Mesenchymal stem cell (in vitro differentiated cells and primary cell): ENCODE data around the gene SLC38A4.
A peak's percentile ranks its signal among the peaks of the same experiment; 100 is the strongest.

Source experiments
- DNase-seq: peaks from one replicate; pipeline ENCODE4 v3.0.0-alpha.2; 2013
- H2AFZ ChIP-seq: one replicate; pipeline ENCODE4 v1.6.1; 2013; ENCODE audit warnings: low read depth, mild to moderate bottlenecking, control low read depth, inconsistent platforms, low read length, moderate library complexity
- H2AK5ac ChIP-seq: 2 replicates; pipeline ENCODE4 v1.6.1; 2013; ENCODE audit warnings: low read length, moderate library complexity, mild to moderate bottlenecking, inconsistent platforms; ENCODE audit not compliant: severe bottlenecking
- H2BK120ac ChIP-seq: one replicate; pipeline ENCODE4 v1.6.1; 2013; ENCODE audit warnings: low read depth, mild to moderate bottlenecking, inconsistent platforms, low read length, moderate library complexity
- H2BK12ac ChIP-seq, 2 experiments: one replicate each; pipeline ENCODE4 v1.6.1; 2013; ENCODE audit warnings: inconsistent platforms in 2 of 2, low read length in 2 of 2, mild to moderate bottlenecking in 2 of 2, moderate library complexity in 2 of 2, control low read depth in 1 of 2
- H2BK15ac ChIP-seq: one replicate; pipeline ENCODE4 v1.6.1; 2013; ENCODE audit warnings: mild to moderate bottlenecking, low read depth, inconsistent platforms; ENCODE audit not compliant: poor library complexity, severe bottlenecking
- H2BK5ac ChIP-seq: 2 replicates; pipeline ENCODE4 v1.6.1; 2013; ENCODE audit warnings: low read depth, mild to moderate bottlenecking, low read length, control low read depth, inconsistent platforms; ENCODE audit not compliant: poor library complexity, severe bottlenecking
- H3K14ac ChIP-seq, 2 experiments: one replicate each; pipeline ENCODE4 v1.6.1; 2013; ENCODE audit warnings: inconsistent platforms in 2 of 2, low read length in 2 of 2, control low read depth in 1 of 2, mild to moderate bottlenecking in 1 of 2, moderate library complexity in 1 of 2
- H3K18ac ChIP-seq, 2 experiments: one replicate each; pipeline ENCODE4 v1.6.1; 2013; ENCODE audit warnings: inconsistent platforms in 2 of 2, low read length in 2 of 2, control low read depth in 1 of 2, low read depth in 1 of 2, mild to moderate bottlenecking in 1 of 2
- H3K23ac ChIP-seq, 2 experiments: one replicate each; pipeline ENCODE4 v1.6.1; 2013; ENCODE audit warnings: inconsistent platforms in 2 of 2, low read length in 2 of 2, mild to moderate bottlenecking in 2 of 2, moderate library complexity in 2 of 2, control low read depth in 1 of 2
- H3K27ac ChIP-seq: 2 replicates; pipeline ENCODE4 v1.5.1; 2013; ENCODE audit warnings: mild to moderate bottlenecking, moderate library complexity, low read length, control low read depth, inconsistent platforms; ENCODE audit not compliant: poor library complexity, severe bottlenecking
- H3K27me3 ChIP-seq, 2 experiments: 2 replicates each; pipeline versions ENCODE4 v1.6.1 to v1.7.0; 2013; ENCODE audit warnings: low read length in 2 of 2, mild to moderate bottlenecking in 2 of 2, moderate library complexity in 2 of 2, control low read depth in 1 of 2, inconsistent platforms in 1 of 2; ENCODE audit not compliant: control insufficient read depth in 1 of 2, insufficient read depth in 1 of 2
- H3K36me3 ChIP-seq, 2 experiments: 2 replicates each; pipeline versions ENCODE4 v1.6.1 to v1.7.0; 2013; ENCODE audit warnings: low read length in 2 of 2, control low read depth in 1 of 2, inconsistent platforms in 1 of 2, low read depth in 1 of 2, mild to moderate bottlenecking in 1 of 2; ENCODE audit not compliant: insufficient read depth in 2 of 2, control insufficient read depth in 1 of 2
- H3K4ac ChIP-seq, 2 experiments: one replicate each; pipeline ENCODE4 v1.6.1; 2013; ENCODE audit warnings: inconsistent platforms in 2 of 2, low read length in 2 of 2, mild to moderate bottlenecking in 2 of 2, moderate library complexity in 2 of 2, control low read depth in 1 of 2, low read depth in 1 of 2
- H3K4me1 ChIP-seq: 2 replicates; pipeline ENCODE4 v1.6.1; 2013; ENCODE audit warnings: low read depth, low read length, control low read depth; ENCODE audit not compliant: control insufficient read depth, insufficient read depth
- H3K4me2 ChIP-seq: 2 replicates; pipeline ENCODE4 v1.6.1; 2013; ENCODE audit warnings: low read length, mild to moderate bottlenecking, inconsistent platforms; ENCODE audit not compliant: poor library complexity, severe bottlenecking
- H3K4me3 ChIP-seq, 2 experiments: 2 replicates each; pipeline versions ENCODE4 v1.5.1 to v1.7.0; 2013; ENCODE audit warnings: low read length in 2 of 2, mild to moderate bottlenecking in 2 of 2, control low read depth in 1 of 2, low read depth in 1 of 2; ENCODE audit not compliant: insufficient read depth in 1 of 2
- H3K79me1 ChIP-seq: replicated peaks from 2 replicates; pipeline ENCODE4 v1.6.1; 2013; ENCODE audit warnings: mild to moderate bottlenecking, control low read depth, low read length, inconsistent platforms; ENCODE audit not compliant: poor library complexity, severe bottlenecking
- H3K9ac ChIP-seq: 2 replicates; pipeline ENCODE4 v1.7.0; 2013; ENCODE audit warnings: mild to moderate bottlenecking, low read length, moderate library complexity
- H3K9me3 ChIP-seq: 2 replicates; pipeline ENCODE4 v1.7.0; 2013; ENCODE audit warnings: mild to moderate bottlenecking, low read length; ENCODE audit not compliant: control insufficient read depth
- H4K8ac ChIP-seq: one replicate; pipeline ENCODE4 v1.6.1; 2013; ENCODE audit warnings: inconsistent platforms, mild to moderate bottlenecking, low read length, moderate library complexity
- H4K91ac ChIP-seq: one replicate; pipeline ENCODE4 v1.6.1; 2013; ENCODE audit warnings: mild to moderate bottlenecking, low read length, inconsistent platforms
- WGBS: methylation state at CpG from one replicate; pipeline ENCODE4 v1.1.7; 2013; ENCODE audit warnings: mixed read lengths; 5-methylcytosine and 5-hydroxymethylcytosine counted together

The SLC38A4 gene

GRCh38 chr12:46801293-46801692 is 24.5 kb downstream of the SLC38A4 start:
- no peak overlapping the region for H4K8ac ChIP-seq
- no peak overlapping the region for H3K4me3 ChIP-seq
- no peak overlapping the region for H3K9ac ChIP-seq
- DNase-seq: no peak
- no peak overlapping the region for H3K4ac ChIP-seq
- H3K27me3 ChIP-seq: no peaks in the 10 kb centered on the region
- no peak overlapping the region for H3K4me2 ChIP-seq
- H2BK15ac ChIP-seq: no peak overlapping the region
- no peak overlapping the region for H3K23ac ChIP-seq
- no peak overlapping the region for H3K27ac ChIP-seq
- no peaks in the 10 kb centered on the region for H3K4me1 ChIP-seq
- no peak overlapping the region for H4K91ac ChIP-seq
- no peaks in the 10 kb centered on the region for H3K9me3 ChIP-seq
- H2BK5ac ChIP-seq: no peak overlapping the region
- H2BK120ac ChIP-seq: no peak overlapping the region
- no peaks in the 10 kb centered on the region for H3K79me1 ChIP-seq
- no peak overlapping the region for H2AK5ac ChIP-seq
- H3K14ac ChIP-seq: no peak overlapping the region
- no peaks in the 10 kb centered on the region for H3K36me3 ChIP-seq
- no peak overlapping the region for H2AFZ ChIP-seq
- no peak overlapping the region for H3K18ac ChIP-seq
- no CpG with 5 or more reads among the region's 1 CpG for WGBS
- no peak overlapping the region for H2BK12ac ChIP-seq

- 67% methylated on average over 4 of the region's 4 CpGs for WGBS
- Histone ChIP-seq H3K14ac (no peak overlapping the region), H4K91ac (no peak overlapping the region), H2BK5ac (no peak overlapping the region), H3K9me3 (peaks cover 3% of the 10 kb centered on the region), H3K27ac (no peak overlapping the region), H2BK120ac (no peak overlapping the region), H3K4ac (no peak overlapping the region), H2AK5ac (no peak overlapping the region), H3K79me1 (no peaks in the 10 kb centered on the region), H3K9ac (no peak overlapping the region), H4K8ac (no peak overlapping the region), H3K4me2 (no peak overlapping the region), H3K27me3 (no peaks in the 10 kb centered on the region), H3K4me1 (no peaks in the 10 kb centered on the region), H3K23ac (no peak overlapping the region), H2AFZ (no peak overlapping the region), H2BK15ac (no peak overlapping the region), H2BK12ac (no peak overlapping the region), H3K18ac (no peak overlapping the region), H3K36me3 (no peaks in the 10 kb centered on the region), H3K4me3 (no peak overlapping the region)
- DNase-seq: no peak
Observed at GRCh38 chr12:46800160-46800559, 25.6 kb downstream of the SLC38A4 start.

- H2BK5ac ChIP-seq: no peak overlapping the region
- 71% methylated on average over 1 of the region's 2 CpGs for WGBS
Observed at GRCh38 chr12:46798648-46799047, 27.1 kb downstream of the SLC38A4 start.

GRCh38 chr12:46798056-46798455 is 27.7 kb downstream of the SLC38A4 start:
- no peaks in the 10 kb centered on the region for H3K27me3 ChIP-seq
- peak overlapping the region; percentile 9 for H2BK5ac ChIP-seq
- H3K14ac ChIP-seq: no peak overlapping the region
- H3K9me3 ChIP-seq: peaks cover 3% of the 10 kb centered on the region
- H2BK15ac ChIP-seq: no peak overlapping the region
- no peak overlapping the region for H4K91ac ChIP-seq
- H3K9ac ChIP-seq: no peak overlapping the region
- H3K4me1 ChIP-seq: no peaks in the 10 kb centered on the region
- H3K4me2 ChIP-seq: no peak overlapping the region
- no peak overlapping the region for H3K18ac ChIP-seq
- no peak overlapping the region for H2BK12ac ChIP-seq
- H3K79me1 ChIP-seq: no peaks in the 10 kb centered on the region
- no peak overlapping the region for H3K27ac ChIP-seq
- H2AK5ac ChIP-seq: no peak overlapping the region
- no peak for DNase-seq
- no peak overlapping the region for H2BK120ac ChIP-seq
- H3K4me3 ChIP-seq: no peak overlapping the region
- WGBS: 97% methylated on average over 2 of the region's 2 CpGs
- no peaks in the 10 kb centered on the region for H3K36me3 ChIP-seq
- H3K23ac ChIP-seq: no peak overlapping the region
- no peak overlapping the region for H2AFZ ChIP-seq
- no peak overlapping the region for H4K8ac ChIP-seq
- H3K4ac ChIP-seq: no peak overlapping the region

More at GRCh38 chr12:46798648-46799047, 27.1 kb downstream of the SLC38A4 start:
- Histone ChIP-seq H3K79me1 (no peaks in the 10 kb centered on the region), H3K23ac (no peak overlapping the region), H4K8ac (no peak overlapping the region), H4K91ac (no peak overlapping the region), H3K18ac (no peak overlapping the region), H3K4me1 (no peaks in the 10 kb centered on the region), H2BK12ac (no peak overlapping the region), H3K9me3 (peaks cover 3% of the 10 kb centered on the region), H3K4ac (no peak overlapping the region), H3K36me3 (no peaks in the 10 kb centered on the region), H3K27me3 (no peaks in the 10 kb centered on the region), H2AFZ (no peak overlapping the region), H3K14ac (no peak overlapping the region), H3K27ac (no peak overlapping the region), H3K4me2 (no peak overlapping the region), H2BK15ac (no peak overlapping the region), H2AK5ac (no peak overlapping the region), H2BK120ac (no peak overlapping the region), H3K4me3 (no peak overlapping the region), H3K9ac (no peak overlapping the region)
- DNase-seq: no peak
